Measurements from ENCODE around the gene KDM4E. TPM values are rescaled to one million over a fixed set of nuclear protein-coding genes. Genes with fewer than 3 reads are reported as not detected.

Gene KDM4E
- total and polyA plus RNA-seq, 7 experiments from 2014 or later: not detected

GRCh38 chr11:95068549-95068948 is 43.5 kb downstream of the KDM4E start:
- Mint-ChIP-seq H3K4me3 (peak overlapping the region; percentile 93 to 100 (median 96)), H3K9me3 (no peaks in the 10 kb centered on the region), H3K4me1 (peaks cover 21 to 44% (median 34%) of the 10 kb centered on the region in 7 donors), H3K27ac (peak overlapping the region; percentile 93 to 100 (median 97)), H3K27me3 (peaks cover 0 to 13% (median 0%) of the 10 kb centered on the region in 5 donors), H3K36me3 (peaks cover 5 to 15% (median 9%) of the 10 kb centered on the region in 5 donors)
- POLR2A ChIA-PET: interaction anchor here (0.6 to 13.4 kb wide), 18 partner anchors 12 to 1871 kb away, joined by 3 to 285 read pairs (median 6); partner anchors contain the start of genes CEP57, CWC15, ENDOD1 and FAM76B
- Histone ChIP-seq H3K9me3 (ENCODE audit: control insufficient read depth in 2 of 3, low read length in 3 of 3) (no peaks in the 10 kb centered on the region), H3K36me3 (ENCODE audit: control insufficient read depth in 2 of 3, insufficient read depth in 3 of 3, low read length in 3 of 3) (peaks cover 0 to 6% (median 0%) of the 10 kb centered on the region in 3 experiments), H3K4me1 (ENCODE audit: control insufficient read depth in 2 of 2, insufficient read depth in 2 of 2, low read length in 2 of 2) (peaks cover 16 to 17% of the 10 kb centered on the region in 2 donors), H3K27ac (ENCODE audit: low read depth, low read length) (peak overlapping the region; percentile 96), H3K4me3 (ENCODE audit: low read length) (peak overlapping the region; percentile 87), H3K27me3 (ENCODE audit: control insufficient read depth in 2 of 2, insufficient read depth in 2 of 2, low read length in 2 of 2) (no peaks in the 10 kb centered on the region)
- DNase-seq: peak in 8 of 9 donors; percentile 54 to 82 (median 72)
- peak; percentile 77 for ATAC-seq
- intact Hi-C loops (cut with micrococcal nuclease): loop anchor here (1.0 to 10.0 kb wide), 19 partner anchors 21 to 1874 kb away; partner anchors contain the start of genes ANKRD49 (in 2 of the 2), FAM76B (in 2 of the 2), MRE11 (in 2 of the 2) and SLC36A4 (in 2 of the 2)
- CTCF ChIA-PET: interaction anchor here (0.9 to 6.5 kb wide), 10 partner anchors 12 to 705 kb away, joined by 3 to 62 read pairs (median 4); partner anchors contain the start of gene ENDOD1

DNA sequence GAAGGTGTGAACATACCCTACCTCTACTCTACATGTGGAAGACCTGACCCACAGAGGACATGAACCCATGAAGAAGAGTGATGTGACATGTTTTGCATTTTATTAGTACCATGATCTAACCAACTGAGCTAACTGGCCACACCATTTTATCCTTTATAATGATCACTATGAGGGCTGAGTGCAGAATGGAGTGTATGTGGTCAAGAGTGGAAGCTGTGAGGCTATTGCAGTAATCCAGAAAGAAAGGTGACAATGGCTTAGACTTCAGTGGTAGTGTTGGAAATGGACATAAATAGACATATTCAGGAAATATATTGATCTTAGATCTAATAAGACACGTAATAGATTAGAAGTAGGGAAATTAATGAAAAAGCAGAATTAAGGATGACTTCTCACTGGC is 45.4 kb downstream of the KDM4E start:
- Histone ChIP-seq H3K4me3 (ENCODE audit: low read length) (no peak overlapping the region), H3K36me3 (ENCODE audit: control insufficient read depth in 2 of 3, insufficient read depth in 3 of 3, low read length in 3 of 3) (peaks cover 0 to 6% (median 0%) of the 10 kb centered on the region in 3 experiments), H3K27ac (ENCODE audit: low read depth, low read length) (no peak overlapping the region), H3K4me1 (ENCODE audit: control insufficient read depth in 2 of 2, insufficient read depth in 2 of 2, low read length in 2 of 2) (peaks cover 16 to 17% of the 10 kb centered on the region in 2 donors), H3K9me3 (ENCODE audit: control insufficient read depth in 2 of 3, low read length in 3 of 3) (no peaks in the 10 kb centered on the region), H3K27me3 (ENCODE audit: control insufficient read depth in 2 of 2, insufficient read depth in 2 of 2, low read length in 2 of 2) (no peaks in the 10 kb centered on the region)
- H3K4me1 Mint-ChIP-seq: peaks cover 21 to 44% (median 34%) of the 10 kb centered on the region in 7 donors
- H3K36me3 Mint-ChIP-seq: peaks cover 5 to 15% (median 9%) of the 10 kb centered on the region in 5 donors
- H3K27ac Mint-ChIP-seq: peak overlapping the region in 1 of 9 donors; percentile 16
- DNase-seq (no peak), ATAC-seq (no peak)
- ChIA-PET POLR2A (interaction anchor here (1.0 to 13.4 kb wide), 5 partner anchors 11 to 81 kb away, joined by 3 to 285 read pairs (median 11); partner anchors contain the start of gene ENDOD1), CTCF (interaction anchor here (1.0 to 6.5 kb wide), 7 partner anchors 10 to 695 kb away, joined by 3 to 62 read pairs (median 6); partner anchors contain the start of gene ENDOD1)
- H3K27me3 Mint-ChIP-seq: peaks cover 0 to 3% (median 0%) of the 10 kb centered on the region in 5 donors
- peak overlapping the region in 9 of 10 donors; percentile 16 to 100 (median 63) for H3K4me3 Mint-ChIP-seq
- intact Hi-C loops (cut with micrococcal nuclease): no loop called here
- no peaks in the 10 kb centered on the region for H3K9me3 Mint-ChIP-seq

DNA sequence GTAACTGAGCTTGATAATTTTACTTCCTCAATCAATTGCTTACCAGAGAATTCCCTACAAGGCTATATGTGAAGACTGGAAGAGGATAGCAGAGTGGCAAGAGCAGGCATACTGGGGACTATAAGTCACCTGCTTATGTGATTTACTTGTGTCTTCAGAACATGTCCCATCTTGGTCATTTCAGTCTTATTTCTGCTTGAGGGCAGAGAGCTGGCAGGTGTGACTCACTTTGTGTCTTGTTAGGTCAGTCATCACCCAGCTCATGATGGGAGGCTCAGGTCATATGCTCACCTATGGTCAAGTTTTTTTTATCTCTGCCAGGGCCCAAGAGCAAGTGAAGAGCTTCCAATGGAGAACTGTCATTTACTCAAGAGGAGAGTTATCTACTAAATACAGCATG is 47.9 kb downstream of the KDM4E start:
- H3K4me1 Mint-ChIP-seq: peaks cover 18 to 39% (median 28%) of the 10 kb centered on the region in 7 donors
- ChIA-PET CTCF (interaction anchor here (6.5 kb wide), 1 partner anchor 18 kb away, joined by 62 read pairs; the partner anchor contains the start of gene ENDOD1), POLR2A (interaction anchor here (1.0 to 13.4 kb wide), 5 partner anchors 12 to 716 kb away, joined by 3 to 285 read pairs (median 5); partner anchors contain the start of genes ENDOD1 and FAM76B)
- H3K4me3 Mint-ChIP-seq: no peak overlapping the region
- Histone ChIP-seq H3K36me3 (ENCODE audit: control insufficient read depth in 2 of 3, insufficient read depth in 3 of 3, low read length in 3 of 3) (peaks cover 0 to under 1% (median 0%) of the 10 kb centered on the region in 3 experiments), H3K27me3 (ENCODE audit: control insufficient read depth in 2 of 2, insufficient read depth in 2 of 2, low read length in 2 of 2) (no peaks in the 10 kb centered on the region), H3K4me1 (ENCODE audit: control insufficient read depth in 2 of 2, insufficient read depth in 2 of 2, low read length in 2 of 2) (peaks cover 16 to 17% of the 10 kb centered on the region in 2 donors), H3K4me3 (ENCODE audit: low read length) (no peak overlapping the region), H3K27ac (ENCODE audit: low read depth, low read length) (no peak overlapping the region), H3K9me3 (ENCODE audit: control insufficient read depth in 2 of 3, low read length in 3 of 3) (no peaks in the 10 kb centered on the region)
- no peak for ATAC-seq
- H3K9me3 Mint-ChIP-seq: no peaks in the 10 kb centered on the region
- no peaks in the 10 kb centered on the region for H3K27me3 Mint-ChIP-seq
- peaks cover 5 to 15% (median 9%) of the 10 kb centered on the region in 5 donors for H3K36me3 Mint-ChIP-seq
- H3K27ac Mint-ChIP-seq: no peak overlapping the region
- no peak for DNase-seq
- intact Hi-C loops (cut with micrococcal nuclease): no loop called here

DNA sequence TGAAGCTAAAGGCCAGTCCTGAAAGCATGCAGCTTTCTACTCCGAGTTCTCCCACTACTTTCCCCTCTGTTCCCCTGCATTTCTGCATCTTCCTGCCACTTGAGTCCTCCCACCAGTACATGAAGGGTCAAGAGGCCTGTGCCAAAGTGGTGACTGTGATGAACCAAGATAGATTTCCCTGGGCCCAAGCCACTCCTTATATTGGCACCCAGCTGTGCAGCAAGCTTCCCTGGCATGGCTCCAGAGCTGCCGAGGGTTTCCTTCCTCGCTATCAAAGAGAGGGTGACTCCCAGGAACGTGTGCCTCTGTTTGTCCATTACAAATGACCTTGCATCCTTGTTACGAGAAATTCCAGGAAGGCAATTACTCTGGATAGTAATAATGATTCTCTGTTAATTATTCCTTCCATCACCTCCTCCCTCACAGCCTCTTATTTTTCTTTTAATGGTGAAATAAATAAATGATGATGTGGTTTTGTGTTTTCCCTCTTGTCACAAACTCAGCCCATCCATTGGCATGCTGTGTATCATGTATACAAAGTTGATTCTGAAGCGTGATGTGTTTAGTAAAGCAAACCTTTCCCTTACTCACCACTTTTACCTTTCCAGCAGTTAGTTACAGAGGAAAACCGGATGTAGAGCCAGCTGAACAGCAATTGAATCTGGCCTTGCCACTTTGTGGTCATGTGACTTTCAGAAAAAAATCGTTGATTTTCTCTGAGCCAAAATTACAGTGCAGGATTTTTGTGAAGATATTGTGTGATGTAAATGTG is 49.9 kb downstream of the KDM4E start:
- Mint-ChIP-seq H3K36me3 (peaks cover 5 to 9% (median 7%) of the 10 kb centered on the region in 5 donors), H3K4me1 (peaks cover 14 to 26% (median 22%) of the 10 kb centered on the region in 7 donors), H3K27ac (no peak overlapping the region), H3K9me3 (no peaks in the 10 kb centered on the region), H3K4me3 (no peak overlapping the region), H3K27me3 (no peaks in the 10 kb centered on the region)
- Histone ChIP-seq H3K36me3 (ENCODE audit: control insufficient read depth in 2 of 3, insufficient read depth in 3 of 3, low read length in 3 of 3) (no peaks in the 10 kb centered on the region), H3K4me3 (ENCODE audit: low read length) (no peak overlapping the region), H3K27ac (ENCODE audit: low read depth, low read length) (no peak overlapping the region), H3K9me3 (ENCODE audit: control insufficient read depth in 2 of 3, low read length in 3 of 3) (no peaks in the 10 kb centered on the region), H3K27me3 (ENCODE audit: control insufficient read depth in 2 of 2, insufficient read depth in 2 of 2, low read length in 2 of 2) (no peaks in the 10 kb centered on the region), H3K4me1 (ENCODE audit: control insufficient read depth in 2 of 2, insufficient read depth in 2 of 2, low read length in 2 of 2) (peaks cover 6 to 9% of the 10 kb centered on the region in 2 donors)
- intact Hi-C loops (cut with micrococcal nuclease): no loop called here
- ATAC-seq: no peak
- DNase-seq: no peak
- ChIA-PET POLR2A (interaction anchor here (0.6 to 13.4 kb wide), 3 partner anchors 9 to 359 kb away, joined by 3 to 285 read pairs (median 3); partner anchors contain the start of gene ENDOD1), CTCF (no interaction called here)

GRCh38 chr11:95076416-95076815 is 51.4 kb downstream of the KDM4E start:
- POLR2A ChIA-PET: interaction anchor here (13.4 kb wide), 1 partner anchor 14 kb away, joined by 285 read pairs; the partner anchor contains the start of gene ENDOD1
- Histone ChIP-seq H3K4me3 (ENCODE audit: low read length) (no peak overlapping the region), H3K4me1 (ENCODE audit: control insufficient read depth in 2 of 2, insufficient read depth in 2 of 2, low read length in 2 of 2) (peaks cover 0 to 2% of the 10 kb centered on the region in 2 donors), H3K36me3 (ENCODE audit: control insufficient read depth in 2 of 3, insufficient read depth in 3 of 3, low read length in 3 of 3) (no peaks in the 10 kb centered on the region), H3K9me3 (ENCODE audit: control insufficient read depth in 2 of 3, low read length in 3 of 3) (no peaks in the 10 kb centered on the region), H3K27me3 (ENCODE audit: control insufficient read depth in 2 of 2, insufficient read depth in 2 of 2, low read length in 2 of 2) (no peaks in the 10 kb centered on the region), H3K27ac (ENCODE audit: low read depth, low read length) (no peak overlapping the region)
- Mint-ChIP-seq H3K4me3 (no peak overlapping the region), H3K27me3 (no peaks in the 10 kb centered on the region), H3K27ac (no peak overlapping the region), H3K4me1 (peaks cover 4 to 21% (median 11%) of the 10 kb centered on the region in 7 donors), H3K36me3 (peaks cover 0 to 6% (median 3%) of the 10 kb centered on the region in 5 donors), H3K9me3 (no peaks in the 10 kb centered on the region)
- ATAC-seq (no peak), DNase-seq (no peak)
- CTCF ChIA-PET: interaction anchor here (0.8 kb wide), 1 partner anchor 13 kb away, joined by 3 read pairs; no protein-coding TSS in a partner anchor
- intact Hi-C loops (cut with micrococcal nuclease): no loop called here

DNA sequence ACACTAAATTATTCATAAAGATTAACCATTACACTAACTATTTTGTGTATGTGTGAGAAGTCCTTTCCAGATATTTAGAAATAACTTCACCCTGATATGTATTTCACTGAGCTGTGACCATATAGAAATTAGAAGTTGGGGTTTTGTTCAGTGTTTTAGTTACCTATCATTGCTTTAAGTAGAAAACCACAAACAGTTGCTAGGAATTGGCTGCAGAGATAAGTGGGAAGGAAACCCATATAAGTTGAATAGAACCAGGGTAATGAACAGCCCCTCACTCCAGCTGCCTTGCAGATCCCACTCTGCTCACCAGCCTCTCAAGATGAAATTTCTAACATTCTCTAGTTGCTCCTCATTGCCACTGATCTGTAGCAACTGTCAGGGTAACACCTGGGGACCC is 51.9 kb downstream of the KDM4E start:
- H3K27ac Mint-ChIP-seq: no peak overlapping the region
- Histone ChIP-seq H3K9me3 (ENCODE audit: control insufficient read depth in 2 of 3, low read length in 3 of 3) (no peaks in the 10 kb centered on the region), H3K27ac (ENCODE audit: low read depth, low read length) (no peak overlapping the region), H3K27me3 (ENCODE audit: control insufficient read depth in 2 of 2, insufficient read depth in 2 of 2, low read length in 2 of 2) (no peaks in the 10 kb centered on the region), H3K4me1 (ENCODE audit: control insufficient read depth in 2 of 2, insufficient read depth in 2 of 2, low read length in 2 of 2) (peaks cover 0 to 7% of the 10 kb centered on the region in 2 donors), H3K36me3 (ENCODE audit: control insufficient read depth in 2 of 3, insufficient read depth in 3 of 3, low read length in 3 of 3) (no peaks in the 10 kb centered on the region), H3K4me3 (ENCODE audit: low read length) (no peak overlapping the region)
- H3K4me1 Mint-ChIP-seq: peaks cover 4 to 25% (median 7%) of the 10 kb centered on the region in 7 donors
- POLR2A ChIA-PET: interaction anchor here (13.4 kb wide), 1 partner anchor 14 kb away, joined by 285 read pairs; the partner anchor contains the start of gene ENDOD1
- peaks cover 0 to 6% (median 3%) of the 10 kb centered on the region in 5 donors for H3K36me3 Mint-ChIP-seq
- DNase-seq (no peak), ATAC-seq (no peak)
- intact Hi-C loops (cut with micrococcal nuclease): no loop called here
- CTCF ChIA-PET: interaction anchor here (0.8 kb wide), 1 partner anchor 12 kb away, joined by 3 read pairs; no protein-coding TSS in a partner anchor
- H3K27me3 Mint-ChIP-seq: no peaks in the 10 kb centered on the region
- H3K4me3 Mint-ChIP-seq: no peak overlapping the region
- peaks cover 0 to 1% (median 0%) of the 10 kb centered on the region in 11 donors for H3K9me3 Mint-ChIP-seq

Data from naive thymus-derived CD4-positive, alpha-beta T cell (primary cell).